HCT116 (cell line): ENCODE results near the gene ZFHX2. TPM values are rescaled to one million over a fixed set of nuclear protein-coding genes. Genes with fewer than 3 reads are reported as not detected.
A peak's percentile ranks its signal among the peaks of the same experiment; 100 is the strongest.

Experiments
- ATAC-seq: fragments of 200-7000 bp; cut with Tn5 transposase; 2 replicates; pipeline ENCODE4 v1.9.1; 2020; ENCODE audit warnings: mild to moderate bottlenecking, moderate library complexity
- BruUV-seq: library from RNA; stranded (reverse); fragments of 400-500 nt; replicated peaks from 2 replicates; lab custom pipeline; 2021; lab: Mats Ljungman, UMichigan
- CTCF ChIA-PET: fragments of 300-600 bp; sonication (Branson Sonifier 250); formaldehyde crosslinking; loops from one replicate; lab custom pipeline; 2021; ENCODE audit warnings: antibody characterized with exemption; lab: Charles Lee
- POLR2A ChIA-PET: fragments of 300-600, 350-600 bp; sonication (Branson Sonifier 250); formaldehyde crosslinking; loops from one replicate; lab custom pipeline; 2021; ENCODE audit warnings: antibody characterized with exemption; lab: Charles Lee
- RAD21 ChIA-PET, 2 experiments: fragments of 300-600 bp; sonication (Branson Sonifier 250); formaldehyde crosslinking; loops; one replicate each; lab custom pipeline; 2023; ENCODE audit warnings: low total read pairs in 2 of 2; ENCODE audit not compliant: uncharacterized antibody in 2 of 2, unreplicated experiment in 2 of 2, low non-redundant PET in 1 of 2; lab: Charles Lee
- DNase-seq: peaks from one replicate; pipeline ENCODE4 v3.0.0-alpha.2; 2010; ENCODE audit warnings: low read depth, low spot score
- H2AFZ ChIP-seq: fragments of 200-600 bp; shearing (Covaris generic), sonication (generic); 2 replicates; pipeline ENCODE4 v1.6.1; 2017; ENCODE audit warnings: low read depth, mixed run types, mixed read lengths, antibody characterized with exemption, low read length; ENCODE audit not compliant: poor library complexity, severe bottlenecking
- H3K27ac ChIP-seq: 2 replicates; pipeline ENCODE4 v1.5.1; 2012; ENCODE audit warnings: low read depth, low read length
- H3K27me3 ChIP-seq: fragments of 200-600 bp; sonication (generic); 2 replicates; pipeline ENCODE4 v1.6.1; 2016; ENCODE audit warnings: mixed run types, low read length, mixed read lengths; ENCODE audit not compliant: insufficient read depth
- H3K36me3 ChIP-seq, 2 experiments: fragments of 200-500 bp in 1 of 2; fragments of 200-600 bp in 1 of 2; sonication (Bioruptor generic) in 1 of 2; sonication (generic) in 1 of 2; 2 replicates each; pipeline versions ENCODE4 v1.5.1 to v1.6.1; 2014 to 2016; ENCODE audit warnings: low read length in 2 of 2, inconsistent platforms in 1 of 2, mixed read lengths in 1 of 2, mixed run types in 1 of 2; ENCODE audit not compliant: insufficient read depth in 2 of 2, control insufficient read depth in 1 of 2
- H3K4me1 ChIP-seq, 2 experiments: fragments of 200-600 bp in 1 of 2; sonication (generic) in 1 of 2; 2 replicates each; pipeline versions ENCODE4 v1.5.1 to v1.6.1; 2012 to 2017; ENCODE audit warnings: low read length in 2 of 2, inconsistent platforms in 1 of 2, mild to moderate bottlenecking in 1 of 2, mixed read lengths in 1 of 2, mixed run types in 1 of 2, moderate library complexity in 1 of 2; ENCODE audit not compliant: insufficient read depth in 2 of 2, control insufficient read depth in 1 of 2
- H3K4me2 ChIP-seq: fragments of 200-600 bp; sonication (generic); 2 replicates; pipeline ENCODE4 v1.6.1; 2017; ENCODE audit warnings: mixed run types, low read length, mixed read lengths
- H3K4me3 ChIP-seq, 2 experiments: fragments of 200-600 bp in 1 of 2; sonication (generic) in 1 of 2; replicated peaks in 1 of 2; 2 replicates each; pipeline ENCODE4 v1.5.1; 2011 to 2016; ENCODE audit warnings: low read length in 2 of 2, control low read depth in 1 of 2, low read depth in 1 of 2, mild to moderate bottlenecking in 1 of 2, mixed read lengths in 1 of 2, mixed run types in 1 of 2
- H3K79me2 ChIP-seq: fragments of 200-600 bp; sonication (generic); 2 replicates; pipeline ENCODE4 v1.6.1; 2017; ENCODE audit warnings: mild to moderate bottlenecking, mixed run types, low read length, moderate library complexity, mixed read lengths; ENCODE audit not compliant: insufficient read depth
- H3K9ac ChIP-seq: fragments of 200-600 bp; sonication (generic); 2 replicates; pipeline ENCODE4 v1.6.1; 2016; ENCODE audit warnings: low read length, mixed read lengths
- H3K9me2 ChIP-seq: fragments of 200-600 bp; sonication (generic), shearing (Covaris generic); 2 replicates; pipeline ENCODE4 v1.6.1; 2017; ENCODE audit warnings: mixed run types, mild to moderate bottlenecking, moderate library complexity; ENCODE audit not compliant: insufficient read depth
- H3K9me3 ChIP-seq, 2 experiments: fragments of 200-500 bp in 1 of 2; fragments of 200-600 bp in 1 of 2; sonication (Bioruptor generic) in 1 of 2; sonication (generic) in 1 of 2; 2 replicates each; pipeline ENCODE4 v1.6.1; 2014 to 2017; ENCODE audit warnings: low read length in 2 of 2, mixed read lengths in 2 of 2, inconsistent platforms in 1 of 2, low read depth in 1 of 2, mild to moderate bottlenecking in 1 of 2, mixed run types in 1 of 2, moderate library complexity in 1 of 2; ENCODE audit not compliant: control insufficient read depth in 1 of 2, insufficient read depth in 1 of 2
- H4K20me1 ChIP-seq: fragments of 200-600 bp; sonication (generic), shearing (Covaris generic); 2 replicates; pipeline ENCODE4 v1.6.1; 2017; ENCODE audit warnings: mixed run types, mild to moderate bottlenecking, moderate library complexity; ENCODE audit not compliant: insufficient read depth
- CTCF ChIP-seq, 3 experiments: fragments of 200-600 bp in 1 of 3; sonication (generic) in 1 of 3; IDR thresholded peaks in 2 of 3; conservative IDR thresholded peaks in 1 of 3; 2 replicates each; pipeline ENCODE4 v1.5.1; 2012 to 2017; ENCODE audit warnings: low read depth in 2 of 3, low read length in 2 of 3, antibody characterized with exemption in 1 of 3, borderline replicate concordance in 1 of 3, control low read depth in 1 of 3, mild to moderate bottlenecking in 1 of 3, mixed read lengths in 1 of 3, mixed run types in 1 of 3, moderate library complexity in 1 of 3; ENCODE audit not compliant: insufficient read depth in 1 of 3
- ELF1 ChIP-seq: IDR thresholded peaks from 2 replicates; pipeline ENCODE4 v1.6.1; 2012; ENCODE audit warnings: low read depth, borderline replicate concordance
- SP1 ChIP-seq: IDR thresholded peaks from 2 replicates; pipeline ENCODE4 v1.6.1; 2012; ENCODE audit warnings: low read depth
- intact Hi-C: fragments of 100-400 bp; cut with micrococcal nuclease; formaldehyde crosslinking; loops from 2 replicates; pipeline ENCODE4 v1.10.0; 2022
- total RNA-seq: library from RNA; stranded (reverse); gene quantifications from one replicate; pipeline ENCODE4 v1.2.1, GENCODE V29; 2021; ENCODE audit not compliant: unreplicated experiment
- TF ChIP-seq, protein P1 (sequence below): IDR thresholded peaks from 2 replicates; pipeline ENCODE4 v1.6.1; 2012; ENCODE audit warnings: low read depth

The ZFHX2 gene
- total RNA-seq, 1 experiment from 2014 or later = 3.6 TPM

DNA sequence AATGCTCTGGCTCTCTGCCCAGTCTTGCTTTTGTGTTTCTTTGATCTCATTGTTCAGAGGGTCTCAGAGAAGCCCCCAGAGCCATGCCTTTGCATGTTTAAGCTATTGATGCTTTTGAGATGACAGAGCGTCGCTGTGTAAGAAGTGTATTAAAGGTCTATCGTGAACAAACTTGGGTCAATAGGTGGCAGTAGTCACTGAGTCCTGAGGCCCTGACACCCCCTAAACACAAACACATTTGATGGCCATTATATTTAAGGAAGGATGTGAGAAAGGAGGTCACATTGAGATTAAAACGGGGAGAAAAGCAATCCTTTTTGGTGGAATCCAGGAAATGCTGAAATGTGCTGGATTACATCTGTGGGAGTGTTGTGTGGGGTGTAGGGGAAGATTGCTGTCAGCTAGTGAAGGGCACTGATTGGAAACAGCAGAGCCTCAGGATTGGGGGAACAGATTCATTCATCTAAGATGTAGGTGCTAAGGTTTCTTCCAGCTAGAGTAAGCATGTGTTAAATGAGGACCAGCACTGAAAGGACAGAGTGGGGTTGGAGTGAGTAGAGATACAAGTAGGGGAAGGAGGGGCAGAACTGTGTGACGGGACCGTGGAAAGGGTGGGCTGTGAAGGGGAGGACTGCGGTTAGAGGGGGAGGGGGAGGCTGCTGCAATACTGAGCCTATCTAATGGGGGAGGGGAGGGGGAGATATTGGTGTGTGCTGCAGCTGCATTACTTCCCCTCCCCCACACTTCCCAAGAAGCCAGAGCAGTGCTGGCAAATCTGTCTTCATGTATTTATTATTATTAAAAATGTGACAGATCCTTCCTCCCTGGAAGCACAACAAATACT, 69.4 kb downstream of the ZFHX2 start:
- H2AFZ ChIP-seq = no peak overlapping the region
- H3K27me3 ChIP-seq = no peaks in the 10 kb centered on the region
- RAD21 ChIA-PET = no interaction called here
- POLR2A ChIA-PET = no interaction called here
- CTCF ChIA-PET = interaction anchor here (0.8 to 6.0 kb wide), 2 partner anchors 77 to 81 kb away, joined by 3 to 69 read pairs; no protein-coding TSS in a partner anchor
- H3K9me3 ChIP-seq = no peaks in the 10 kb centered on the region
- no peak overlapping the region for H3K27ac ChIP-seq
- BruUV-seq = no TSS peak
- DNase-seq (no peak), ATAC-seq (no peak)
- no peaks in the 10 kb centered on the region for H3K4me1 ChIP-seq
- no peaks in the 10 kb centered on the region for H3K9me2 ChIP-seq
- TF ChIP-seq ELF1 = no peak
- peak in 1 of 3 experiments; percentile 24; a peak in 1 of 6 replicates for TF ChIP-seq CTCF (IDR thresholded peaks at IDR 0.05 in 2 of 3, conservative IDR thresholded peaks at IDR 0.05 in 1 of 3; ENCODE audit: borderline replicate concordance in 1 of 3, insufficient read depth in 1 of 3, low read depth in 2 of 3, low read length in 2 of 3)
- H4K20me1 ChIP-seq = no peaks in the 10 kb centered on the region
- intact Hi-C loops = no loop called here
- H3K36me3 ChIP-seq = peaks cover 11 to 22% of the 10 kb centered on the region in 2 experiments; a peak in 3 of 4 replicates
- 0 out of 2 replicates have a peak, but pooled peaks cover 2% of the 10 kb centered on the region for H3K79me2 ChIP-seq
- H3K4me3 ChIP-seq = no peak overlapping the region
- H3K9ac ChIP-seq = no peak overlapping the region
- H3K4me2 ChIP-seq = no peak overlapping the region

DNA sequence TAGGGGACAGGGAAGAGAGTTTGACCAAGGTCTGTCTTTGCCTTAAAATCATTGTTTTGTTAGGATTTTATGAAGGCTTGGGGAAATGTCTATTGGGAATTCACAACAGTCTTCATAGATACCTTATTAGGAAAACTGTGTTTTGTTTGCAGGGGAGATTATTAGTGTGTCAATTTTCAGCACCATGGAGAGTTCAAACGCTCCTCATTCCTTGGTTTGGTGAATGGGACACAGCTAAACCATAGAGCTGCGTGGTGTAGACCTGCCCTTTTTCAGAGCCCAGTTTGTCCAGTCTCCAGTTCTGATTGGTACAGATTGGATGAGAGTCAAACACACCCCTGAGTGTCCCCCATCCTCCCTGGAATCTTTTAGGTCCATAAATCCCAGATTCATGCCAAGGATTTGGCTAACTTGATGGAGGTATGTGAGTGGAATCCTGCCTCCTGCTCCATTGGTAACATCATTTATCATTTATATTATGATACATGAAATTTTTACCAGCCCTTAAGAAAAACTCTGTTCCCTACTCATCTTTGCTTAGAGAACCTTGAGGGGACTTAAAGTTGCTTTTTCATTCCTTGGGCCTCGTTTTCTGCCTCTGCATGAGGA, 70.1 kb downstream of the ZFHX2 start:
- ChIA-PET RAD21 (no interaction called here), CTCF (interaction anchor here (0.8 to 6.0 kb wide), 2 partner anchors 78 to 82 kb away, joined by 3 to 69 read pairs; no protein-coding TSS in a partner anchor)
- BruUV-seq = no TSS peak
- H3K4me3 ChIP-seq = no peak overlapping the region
- no peak for ATAC-seq
- peaks cover 18 to 22% of the 10 kb centered on the region in 2 experiments for H3K36me3 ChIP-seq
- H2AFZ ChIP-seq = no peak overlapping the region
- H3K4me1 ChIP-seq = no peaks in the 10 kb centered on the region
- TF ChIP-seq SP1 = no peak
- TF ChIP-seq, protein P1, sequence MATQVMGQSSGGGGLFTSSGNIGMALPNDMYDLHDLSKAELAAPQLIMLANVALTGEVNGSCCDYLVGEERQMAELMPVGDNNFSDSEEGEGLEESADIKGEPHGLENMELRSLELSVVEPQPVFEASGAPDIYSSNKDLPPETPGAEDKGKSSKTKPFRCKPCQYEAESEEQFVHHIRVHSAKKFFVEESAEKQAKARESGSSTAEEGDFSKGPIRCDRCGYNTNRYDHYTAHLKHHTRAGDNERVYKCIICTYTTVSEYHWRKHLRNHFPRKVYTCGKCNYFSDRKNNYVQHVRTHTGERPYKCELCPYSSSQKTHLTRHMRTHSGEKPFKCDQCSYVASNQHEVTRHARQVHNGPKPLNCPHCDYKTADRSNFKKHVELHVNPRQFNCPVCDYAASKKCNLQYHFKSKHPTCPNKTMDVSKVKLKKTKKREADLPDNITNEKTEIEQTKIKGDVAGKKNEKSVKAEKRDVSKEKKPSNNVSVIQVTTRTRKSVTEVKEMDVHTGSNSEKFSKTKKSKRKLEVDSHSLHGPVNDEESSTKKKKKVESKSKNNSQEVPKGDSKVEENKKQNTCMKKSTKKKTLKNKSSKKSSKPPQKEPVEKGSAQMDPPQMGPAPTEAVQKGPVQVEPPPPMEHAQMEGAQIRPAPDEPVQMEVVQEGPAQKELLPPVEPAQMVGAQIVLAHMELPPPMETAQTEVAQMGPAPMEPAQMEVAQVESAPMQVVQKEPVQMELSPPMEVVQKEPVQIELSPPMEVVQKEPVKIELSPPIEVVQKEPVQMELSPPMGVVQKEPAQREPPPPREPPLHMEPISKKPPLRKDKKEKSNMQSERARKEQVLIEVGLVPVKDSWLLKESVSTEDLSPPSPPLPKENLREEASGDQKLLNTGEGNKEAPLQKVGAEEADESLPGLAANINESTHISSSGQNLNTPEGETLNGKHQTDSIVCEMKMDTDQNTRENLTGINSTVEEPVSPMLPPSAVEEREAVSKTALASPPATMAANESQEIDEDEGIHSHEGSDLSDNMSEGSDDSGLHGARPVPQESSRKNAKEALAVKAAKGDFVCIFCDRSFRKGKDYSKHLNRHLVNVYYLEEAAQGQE = peak; percentile 66
- TF ChIP-seq, all 23 proteins: peak for 1
- POLR2A ChIA-PET = no interaction called here
- H3K9me2 ChIP-seq = no peaks in the 10 kb centered on the region
- H4K20me1 ChIP-seq = no peaks in the 10 kb centered on the region
- 0 out of 2 replicates have a peak, but pooled peaks cover 2% of the 10 kb centered on the region for H3K79me2 ChIP-seq
- H3K27me3 ChIP-seq = no peaks in the 10 kb centered on the region
- DNase-seq = no peak
- no peak overlapping the region for H3K4me2 ChIP-seq
- H3K9me3 ChIP-seq = no peaks in the 10 kb centered on the region
- no peak overlapping the region for H3K9ac ChIP-seq
- no peak overlapping the region for H3K27ac ChIP-seq
- intact Hi-C loops = no loop called here
